Adipocyte (in vitro differentiated cells): ENCODE measurements around the gene RNF168.
"Not testable (repeated sequence)": the region's sequence is repeated elsewhere in the genome, so short reads cannot be mapped to it uniquely, and the experiment has no call there.

Source experiments
- DNase-seq: peaks from one replicate; pipeline ENCODE4 v3.0.0-alpha.2; 2015; ENCODE audit warnings: low read depth
- H3K27me3 ChIP-seq: replicated peaks from 2 replicates; pipeline ENCODE4 v1.7.0; 2013; ENCODE audit warnings: mild to moderate bottlenecking, low read length, moderate library complexity; ENCODE audit not compliant: control insufficient read depth, insufficient read depth
- H3K36me3 ChIP-seq: 2 replicates; pipeline ENCODE4 v1.7.0; 2013; ENCODE audit warnings: low read length, mild to moderate bottlenecking, moderate library complexity; ENCODE audit not compliant: control insufficient read depth, insufficient read depth, severe bottlenecking
- H3K4me1 ChIP-seq: 2 replicates; pipeline ENCODE4 v1.7.0; 2013; ENCODE audit warnings: mild to moderate bottlenecking, low read length, moderate library complexity; ENCODE audit not compliant: control insufficient read depth, insufficient read depth
- H3K4me3 ChIP-seq: 2 replicates; pipeline ENCODE4 v1.7.0; 2013; ENCODE audit warnings: mild to moderate bottlenecking, low read length, moderate library complexity
- H3K9ac ChIP-seq: 2 replicates; pipeline ENCODE4 v1.7.0; 2013; ENCODE audit warnings: mild to moderate bottlenecking, low read length, moderate library complexity
- H3K9me3 ChIP-seq: 2 replicates; pipeline ENCODE4 v1.7.0; 2013; ENCODE audit warnings: mild to moderate bottlenecking, low read length, moderate library complexity; ENCODE audit not compliant: control insufficient read depth

Gene RNF168

GRCh38 chr3:196496183-196496582, 7.4 kb downstream of the RNF168 start:
- no peak overlapping the region for H3K9ac ChIP-seq
- peaks cover 24% of the 10 kb centered on the region for H3K4me1 ChIP-seq
- no peaks in the 10 kb centered on the region for H3K27me3 ChIP-seq
- no peak for DNase-seq
- no peak overlapping the region for H3K4me3 ChIP-seq
- no peaks in the 10 kb centered on the region for H3K9me3 ChIP-seq
- H3K36me3 ChIP-seq = peaks cover 4% of the 10 kb centered on the region

GRCh38 chr3:196493292-196493691, 10.3 kb downstream of the RNF168 start:
- Histone ChIP-seq H3K4me3 (no peak overlapping the region), H3K4me1 (no peaks in the 10 kb centered on the region), H3K36me3 (peaks cover 4% of the 10 kb centered on the region), H3K9me3 (no peaks in the 10 kb centered on the region), H3K27me3 (no peaks in the 10 kb centered on the region), H3K9ac (no peak overlapping the region)
- DNase-seq = no peak

- H3K9me3 ChIP-seq = no peaks in the 10 kb centered on the region
- H3K27me3 ChIP-seq = no peaks in the 10 kb centered on the region
- H3K4me1 ChIP-seq = no peaks in the 10 kb centered on the region
- H3K9ac ChIP-seq = no peak overlapping the region
- no peak overlapping the region for H3K4me3 ChIP-seq
- H3K36me3 ChIP-seq = peaks cover 13% of the 10 kb centered on the region
- DNase-seq = no peak
Measured at GRCh38 chr3:196492080-196492479, 11.5 kb downstream of the RNF168 start.

- DNase-seq = no peak
- Histone ChIP-seq H3K4me3 (no peak overlapping the region), H3K27me3 (no peaks in the 10 kb centered on the region), H3K36me3 (peaks cover 32% of the 10 kb centered on the region), H3K9me3 (no peaks in the 10 kb centered on the region), H3K9ac (no peak overlapping the region), H3K4me1 (no peaks in the 10 kb centered on the region)
Measured at GRCh38 chr3:196489747-196490146, 13.8 kb downstream of the RNF168 start.

- no peaks in the 10 kb centered on the region for H3K9me3 ChIP-seq
- H3K36me3 ChIP-seq = peaks cover 60% of the 10 kb centered on the region
- DNase-seq = no peak
- no peaks in the 10 kb centered on the region for H3K27me3 ChIP-seq
- no peak overlapping the region for H3K9ac ChIP-seq
- no peak overlapping the region for H3K4me3 ChIP-seq
- no peaks in the 10 kb centered on the region for H3K4me1 ChIP-seq
Measured at GRCh38 chr3:196486263-196486662, 17.3 kb downstream of the RNF168 start.

GRCh38 chr3:196477678-196478077, 25.9 kb downstream of the RNF168 start:
- H3K9me3 ChIP-seq = no peaks in the 10 kb centered on the region
- no peak for DNase-seq
- no peak overlapping the region for H3K9ac ChIP-seq
- no peaks in the 10 kb centered on the region for H3K27me3 ChIP-seq
- no peak overlapping the region for H3K4me3 ChIP-seq
- H3K4me1 ChIP-seq = no peaks in the 10 kb centered on the region
- H3K36me3 ChIP-seq = peaks cover 75% of the 10 kb centered on the region

GRCh38 chr3:196472286-196472685, 31.3 kb downstream of the RNF168 start:
- no peak for DNase-seq
- no peaks in the 10 kb centered on the region for H3K27me3 ChIP-seq
- no peaks in the 10 kb centered on the region for H3K9me3 ChIP-seq
- no peaks in the 10 kb centered on the region for H3K4me1 ChIP-seq
- H3K36me3 ChIP-seq = peaks cover 61% of the 10 kb centered on the region
- H3K4me3 ChIP-seq = no peak overlapping the region
- no peak overlapping the region for H3K9ac ChIP-seq

- no peak overlapping the region for H3K9ac ChIP-seq
- H3K4me3 ChIP-seq = no peak overlapping the region
- peak; percentile 32 for DNase-seq
- H3K4me1 ChIP-seq = no peaks in the 10 kb centered on the region
- H3K36me3 ChIP-seq = peaks cover 55% of the 10 kb centered on the region
- no peaks in the 10 kb centered on the region for H3K9me3 ChIP-seq
- H3K27me3 ChIP-seq = no peaks in the 10 kb centered on the region
Measured at GRCh38 chr3:196471551-196471950, 32.0 kb downstream of the RNF168 start.

- H3K36me3 ChIP-seq = peaks cover 51% of the 10 kb centered on the region
- H3K9me3 ChIP-seq, H3K9ac ChIP-seq, DNase-seq, H3K27me3 ChIP-seq, H3K4me1 ChIP-seq, H3K4me3 ChIP-seq: not testable (repeated sequence)
Measured at GRCh38 chr3:196470182-196470581, 33.4 kb downstream of the RNF168 start.

GRCh38 chr3:196463804-196464203, 39.8 kb downstream of the RNF168 start:
- no peak overlapping the region for H3K9ac ChIP-seq
- peaks cover 6% of the 10 kb centered on the region for H3K36me3 ChIP-seq
- no peaks in the 10 kb centered on the region for H3K9me3 ChIP-seq
- H3K27me3 ChIP-seq = no peaks in the 10 kb centered on the region
- H3K4me3 ChIP-seq = no peak overlapping the region
- DNase-seq = no peak
- H3K4me1 ChIP-seq = no peaks in the 10 kb centered on the region

- H3K9me3 ChIP-seq = no peaks in the 10 kb centered on the region
- H3K4me1 ChIP-seq = no peaks in the 10 kb centered on the region
- H3K27me3 ChIP-seq = no peaks in the 10 kb centered on the region
- no peak for DNase-seq
- no peak overlapping the region for H3K9ac ChIP-seq
- peaks cover 2% of the 10 kb centered on the region for H3K36me3 ChIP-seq
- no peak overlapping the region for H3K4me3 ChIP-seq
Measured at GRCh38 chr3:196463478-196463756, 40.2 kb downstream of the RNF168 start.

GRCh38 chr3:196462680-196463477, 40.7 kb downstream of the RNF168 start:
- H3K36me3 ChIP-seq, H3K9me3 ChIP-seq, H3K27me3 ChIP-seq, H3K4me3 ChIP-seq, H3K9ac ChIP-seq, DNase-seq, H3K4me1 ChIP-seq: not testable (repeated sequence)
